Coronary artery (tissue), 2 donors: ENCODE data around the gene ITGA2B.

Experiments used
- DNase-seq: peaks from one replicate; pipeline ENCODE4 v3.0.0-alpha.2; 2017; ENCODE audit warnings: low spot score
- H3K27ac ChIP-seq, 2 donors: fragments of 200-600 bp; sonication (generic); one replicate each; pipeline ENCODE4 v1.5.1; 2016 to 2019
- H3K4me3 ChIP-seq: fragments of 200-600 bp; sonication (generic); 2 replicates; pipeline ENCODE4 v1.5.1; 2016; ENCODE audit warnings: mild to moderate bottlenecking, moderate library complexity
- CTCF ChIP-seq: fragments of 200-600 bp; sonication (generic); IDR thresholded peaks from one replicate; pipeline ENCODE4 v1.5.1; 2019; ENCODE audit warnings: antibody characterized with exemption

The ITGA2B gene

DNA sequence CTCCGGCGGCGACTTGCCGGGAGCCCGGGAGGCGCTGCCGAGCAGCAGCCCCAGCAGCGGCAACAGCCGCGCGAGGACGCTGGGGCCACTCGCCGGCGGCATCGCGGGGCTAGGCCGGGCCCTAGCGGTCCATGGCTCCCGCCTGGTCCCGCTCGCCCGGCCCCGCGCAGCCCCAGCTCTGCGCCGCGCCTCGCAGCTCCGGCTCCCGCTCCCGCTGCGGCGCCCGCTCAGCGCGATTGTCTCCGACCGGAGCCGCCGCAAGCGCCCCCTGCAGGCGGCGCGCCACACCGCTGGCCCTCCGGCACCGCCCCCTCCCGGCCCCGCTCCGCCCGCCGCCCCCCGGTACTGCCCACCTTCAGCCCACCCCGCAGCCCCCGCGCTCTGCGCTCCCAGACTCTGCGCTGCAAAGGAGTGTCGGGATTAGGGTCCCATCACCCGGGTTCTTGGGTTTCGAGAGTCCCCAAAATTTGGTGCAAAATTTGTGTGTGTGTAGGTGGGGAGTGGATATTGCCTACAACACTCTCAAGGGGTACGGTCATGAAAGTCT, 25.8 kb downstream of the ITGA2B start, which contains the start of gene FAM171A2:
Gene FAM171A2 (minus strand): TSS at position 241 of the 547 bp plus-strand sequence. CDS start 139 bp downstream, at position 102.
- no peak for DNase-seq
- Histone ChIP-seq H3K4me3 (peak within 1 kb of the TSS; percentile 73), H3K27ac (no peak within 1 kb of the TSS)
- peak; percentile 69 for TF ChIP-seq CTCF

- no peak for TF ChIP-seq CTCF
- peak overlapping the region; percentile 73 for H3K4me3 ChIP-seq
- DNase-seq: no peak
- no peak overlapping the region for H3K27ac ChIP-seq
These were observed 26.4 kb downstream of the ITGA2B start for GRCh38 chr17:44362949-44363612.

- TF ChIP-seq CTCF: no peak
- no peak for DNase-seq
- Histone ChIP-seq H3K27ac (no peak overlapping the region), H3K4me3 (peak overlapping the region; percentile 73)
These were observed 26.9 kb downstream of the ITGA2B start for GRCh38 chr17:44362459-44362948.

DNA sequence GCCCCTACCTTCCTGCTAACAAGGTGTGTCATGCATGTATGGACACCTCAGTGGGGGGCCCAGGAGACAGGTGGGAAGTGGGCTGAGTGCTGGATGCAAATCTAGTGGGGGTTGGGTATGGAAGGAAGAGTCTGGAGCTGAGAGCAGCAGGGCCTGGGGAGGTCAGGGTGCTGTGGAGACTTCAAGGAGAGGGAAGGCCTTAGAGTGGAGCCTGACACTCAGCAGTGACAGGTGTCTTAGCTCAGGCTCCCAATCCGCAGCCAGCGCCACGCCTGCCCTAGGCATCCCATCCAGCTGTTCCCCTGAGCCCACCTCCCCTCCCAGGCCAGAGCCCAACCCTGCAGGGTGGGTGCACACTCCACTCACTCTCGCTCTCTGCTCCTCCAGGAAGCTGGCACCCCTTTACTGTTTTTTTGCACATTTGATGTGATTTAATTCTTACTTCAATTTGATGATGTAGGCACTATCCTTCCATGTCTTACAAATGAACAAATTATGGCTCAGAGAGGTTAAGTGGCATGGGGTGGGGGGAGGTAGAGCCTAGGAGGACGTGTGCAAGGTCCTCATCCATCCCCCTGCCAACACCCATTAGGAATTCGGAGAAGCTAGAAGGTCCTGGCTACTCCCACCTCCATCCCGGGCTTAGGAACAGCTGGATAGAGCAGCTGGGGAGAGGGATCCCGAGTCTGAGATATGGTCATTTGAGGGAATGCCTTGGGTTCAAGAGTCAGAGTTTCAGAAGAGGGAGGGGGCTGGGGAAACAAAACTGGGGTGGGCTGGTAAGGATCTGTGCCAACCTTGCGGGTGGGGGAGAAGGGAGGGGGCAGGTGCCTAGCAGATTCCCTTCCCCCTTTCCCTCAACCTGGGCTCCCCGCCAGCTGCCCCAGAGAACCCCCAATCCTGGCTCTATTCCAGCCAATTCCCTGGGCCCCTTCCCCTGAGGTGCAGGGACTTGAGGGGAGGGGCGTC, 27.9 kb downstream of the ITGA2B start:
- DNase-seq: no peak
- no peak for TF ChIP-seq CTCF
- Histone ChIP-seq H3K27ac (no peak overlapping the region), H3K4me3 (no peak overlapping the region)

DNA sequence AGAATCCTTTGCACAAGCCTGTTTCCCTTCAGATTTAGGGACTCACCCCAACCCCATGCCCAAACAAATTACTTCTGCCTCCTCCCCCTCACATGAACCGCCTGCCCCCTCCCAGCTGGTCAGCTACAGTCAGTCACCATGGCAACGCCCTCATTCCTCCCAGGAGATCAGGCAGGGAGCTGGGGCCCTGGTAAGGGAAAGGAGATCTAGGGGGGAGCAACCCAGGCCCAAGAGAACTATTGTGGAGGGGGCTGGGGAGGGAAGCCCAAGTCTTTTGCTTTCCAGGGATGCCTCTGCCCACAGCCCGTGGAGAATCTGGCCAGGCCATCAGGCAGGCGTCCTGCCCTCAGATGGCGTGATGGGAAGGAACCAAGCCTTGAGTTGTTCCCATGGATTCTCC, 28.6 kb downstream of the ITGA2B start:
- no peak overlapping the region for H3K27ac ChIP-seq
- no peak overlapping the region for H3K4me3 ChIP-seq
- TF ChIP-seq CTCF: no peak
- no peak for DNase-seq

- no peak overlapping the region for H3K4me3 ChIP-seq
- H3K27ac ChIP-seq: no peak overlapping the region
- DNase-seq: no peak
These were observed 29.3 kb downstream of the ITGA2B start for GRCh38 chr17:44360144-44360533.

More at GRCh38 chr17:44360144-44360533, 29.3 kb downstream of the ITGA2B start:
- no peak for TF ChIP-seq CTCF
